HG03103 (cell line): ENCODE measurements around the gene SDK1.

ENCODE experiments used
- ATAC-seq: cut with Tn5 transposase; IDR thresholded peaks from one replicate; pipeline ENCODE4 v1.9.1; 2021; ENCODE audit warnings: low read depth; ENCODE audit not compliant: unreplicated experiment

Gene SDK1

DNA sequence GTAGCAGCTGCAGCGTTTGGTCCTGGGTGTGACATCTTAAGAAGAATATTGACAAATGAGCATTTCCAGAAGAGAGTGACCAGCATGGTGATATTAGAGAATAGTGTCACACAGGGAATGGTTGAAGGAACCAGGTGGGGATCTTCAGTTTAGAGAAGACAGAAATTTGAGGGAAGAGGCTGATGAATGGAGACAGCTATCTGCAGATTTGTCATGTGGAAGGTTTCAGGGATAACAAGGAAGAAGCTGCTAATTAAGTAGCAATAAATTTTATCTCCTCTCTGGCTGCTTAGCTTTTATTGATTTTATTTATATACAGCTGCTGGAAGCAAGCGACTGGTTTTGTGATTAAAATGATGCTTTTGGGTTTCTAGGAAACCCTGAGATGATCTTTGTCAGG is 26.0 kb downstream of the SDK1 start:
- ATAC-seq: no peak

GRCh38 chr7:3327655-3328054 is 26.6 kb downstream of the SDK1 start:
- no peak for ATAC-seq

- no peak for ATAC-seq
These were observed 31.3 kb downstream of the SDK1 start for GRCh38 chr7:3332308-3332707.

- ATAC-seq: no peak
These were observed 32.8 kb downstream of the SDK1 start for GRCh38 chr7:3333861-3334260.

GRCh38 chr7:3336042-3336665 is 35.1 kb downstream of the SDK1 start:
- ATAC-seq: no peak

DNA sequence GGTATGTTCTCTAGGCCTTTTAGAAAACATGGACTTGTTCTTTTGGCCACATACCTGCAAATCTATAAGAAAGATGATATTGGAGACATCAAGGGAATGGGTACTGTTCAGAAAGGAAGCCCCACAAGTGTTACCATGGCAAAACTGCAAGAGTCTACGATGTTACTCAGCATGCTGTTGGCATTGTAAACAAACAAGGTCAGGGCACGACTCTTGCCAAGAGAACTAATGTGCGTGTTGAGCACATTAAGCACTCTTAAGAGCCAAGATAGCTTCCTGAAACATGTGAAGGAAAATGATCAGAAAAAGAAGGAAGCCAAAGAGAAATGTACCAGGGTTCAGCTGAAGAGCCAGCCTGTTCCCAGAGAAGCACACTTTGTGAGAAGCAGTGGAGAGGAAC is 37.1 kb downstream of the SDK1 start:
- no peak for ATAC-seq

DNA sequence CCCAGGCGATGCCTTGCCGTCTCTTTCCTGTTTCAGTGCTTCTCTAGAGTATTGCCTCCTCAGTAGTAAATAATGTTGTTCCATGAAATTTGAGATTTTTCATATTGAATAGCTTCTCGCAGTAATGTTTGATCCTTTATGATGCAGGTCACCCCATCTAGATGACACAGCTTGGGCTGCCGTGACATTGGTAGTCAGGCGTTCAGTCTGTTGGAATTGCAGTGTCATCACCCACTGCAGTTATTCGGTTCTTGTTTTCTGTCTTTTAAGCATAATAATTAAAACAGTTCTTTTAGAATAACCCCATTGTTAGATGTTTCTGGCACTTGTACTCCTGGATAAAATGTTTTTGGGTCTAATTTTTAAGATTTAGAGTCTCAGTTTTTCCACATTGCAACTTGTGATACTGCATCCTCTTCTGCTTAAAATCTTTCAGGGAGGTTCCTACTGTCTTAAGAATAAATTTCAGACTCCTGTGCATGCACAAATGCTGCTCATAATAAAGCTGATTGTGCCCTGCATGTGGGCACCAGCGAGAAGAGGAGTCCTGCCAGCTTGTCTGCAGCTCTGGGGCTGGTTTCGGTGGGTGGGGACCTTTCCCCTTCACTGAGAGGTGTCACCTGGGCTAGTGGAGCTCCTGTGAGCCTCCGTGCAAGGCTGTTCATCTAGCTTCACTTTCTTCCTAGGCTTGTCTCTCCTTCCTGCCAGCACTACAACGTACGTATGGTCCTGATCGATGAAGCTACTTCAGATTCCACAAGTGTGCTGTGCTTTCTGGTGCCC is 44.8 kb downstream of the SDK1 start:
- ATAC-seq: no peak

DNA sequence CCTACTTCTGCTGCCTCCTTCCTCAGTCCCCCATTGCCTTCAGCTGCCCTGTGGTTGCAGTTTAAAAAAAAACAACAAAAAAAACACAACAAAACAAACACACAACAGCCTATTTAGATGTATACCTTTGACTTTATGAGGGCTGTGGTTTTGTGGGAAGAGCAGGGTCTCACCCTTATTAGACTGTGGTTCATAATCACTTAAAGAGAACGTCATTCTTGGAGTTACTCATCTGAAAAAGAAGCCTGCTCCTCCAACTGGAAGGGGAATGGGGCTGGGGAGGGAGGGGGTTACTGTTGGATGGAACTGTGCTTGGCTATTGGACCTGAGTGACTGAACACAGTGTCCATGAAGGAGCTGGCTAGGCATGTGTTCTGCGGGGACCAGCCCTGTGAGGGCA is 48.1 kb downstream of the SDK1 start:
- ATAC-seq: no peak

- ATAC-seq: no peak
These were observed 55.1 kb downstream of the SDK1 start for GRCh38 chr7:3356173-3356572.

DNA sequence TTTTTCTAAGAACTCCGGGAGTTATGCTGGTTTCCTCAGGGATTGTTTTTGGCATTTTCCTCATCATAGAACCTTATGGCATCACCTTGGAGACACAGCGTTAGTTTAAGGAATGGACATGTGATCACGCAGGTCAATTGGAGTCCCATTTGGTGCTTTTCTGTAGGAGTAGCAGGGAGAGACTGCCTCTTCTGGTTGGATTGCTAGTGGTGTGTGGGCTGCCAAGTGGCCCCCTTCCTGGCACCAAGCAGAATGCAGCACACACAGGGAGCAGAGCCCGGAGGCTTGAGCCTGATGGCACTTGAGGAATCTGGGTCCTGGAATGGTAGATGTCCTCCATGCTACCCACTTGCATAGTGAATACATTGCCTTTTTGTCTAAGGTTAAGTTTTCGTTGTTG is 57.9 kb downstream of the SDK1 start:
- no peak for ATAC-seq

GRCh38 chr7:3367261-3367660 is 66.2 kb downstream of the SDK1 start:
- ATAC-seq: no peak

- no peak for ATAC-seq
These were observed 69.2 kb downstream of the SDK1 start for GRCh38 chr7:3370068-3370830.

DNA sequence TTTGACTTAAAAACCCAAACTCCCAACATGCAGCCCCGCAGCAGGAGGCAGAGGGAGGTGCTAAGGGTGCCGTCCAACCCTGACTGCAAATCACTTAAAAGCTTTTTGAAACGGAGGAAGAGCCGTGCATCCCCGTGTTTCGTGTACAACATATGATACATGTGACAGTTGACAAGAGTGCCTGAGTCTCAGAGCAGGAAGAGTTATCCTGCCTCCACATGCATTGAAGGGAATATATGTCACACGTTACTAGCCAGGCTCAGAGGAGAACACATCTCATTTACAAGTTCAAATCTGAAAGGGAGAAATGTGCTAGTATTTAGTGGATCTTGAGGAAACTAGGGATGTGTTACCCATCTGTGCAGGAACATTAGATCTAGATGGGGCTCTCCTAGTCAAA is 69.9 kb downstream of the SDK1 start:
- ATAC-seq: no peak

- ATAC-seq: no peak
These were observed 70.5 kb downstream of the SDK1 start for GRCh38 chr7:3371601-3372000.

DNA sequence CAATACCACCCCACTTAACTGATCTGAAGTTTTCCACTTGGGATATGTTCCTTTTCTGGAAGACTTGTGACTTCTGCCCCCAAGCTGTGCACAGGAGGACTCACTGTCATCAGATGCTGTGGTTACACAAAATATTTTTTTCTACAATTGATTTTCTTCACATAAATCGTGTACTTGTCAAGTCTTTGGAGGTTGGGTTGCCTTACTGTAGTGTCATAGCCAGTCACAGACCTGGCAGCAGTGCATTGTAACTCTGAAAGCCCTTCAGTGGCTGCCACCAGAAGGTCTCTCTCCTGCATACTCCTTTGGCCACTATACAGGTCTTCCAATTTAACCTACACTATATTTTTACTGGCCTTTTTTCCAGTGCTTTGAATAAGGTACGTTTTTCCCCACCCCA is 73.2 kb downstream of the SDK1 start:
- ATAC-seq: no peak

DNA sequence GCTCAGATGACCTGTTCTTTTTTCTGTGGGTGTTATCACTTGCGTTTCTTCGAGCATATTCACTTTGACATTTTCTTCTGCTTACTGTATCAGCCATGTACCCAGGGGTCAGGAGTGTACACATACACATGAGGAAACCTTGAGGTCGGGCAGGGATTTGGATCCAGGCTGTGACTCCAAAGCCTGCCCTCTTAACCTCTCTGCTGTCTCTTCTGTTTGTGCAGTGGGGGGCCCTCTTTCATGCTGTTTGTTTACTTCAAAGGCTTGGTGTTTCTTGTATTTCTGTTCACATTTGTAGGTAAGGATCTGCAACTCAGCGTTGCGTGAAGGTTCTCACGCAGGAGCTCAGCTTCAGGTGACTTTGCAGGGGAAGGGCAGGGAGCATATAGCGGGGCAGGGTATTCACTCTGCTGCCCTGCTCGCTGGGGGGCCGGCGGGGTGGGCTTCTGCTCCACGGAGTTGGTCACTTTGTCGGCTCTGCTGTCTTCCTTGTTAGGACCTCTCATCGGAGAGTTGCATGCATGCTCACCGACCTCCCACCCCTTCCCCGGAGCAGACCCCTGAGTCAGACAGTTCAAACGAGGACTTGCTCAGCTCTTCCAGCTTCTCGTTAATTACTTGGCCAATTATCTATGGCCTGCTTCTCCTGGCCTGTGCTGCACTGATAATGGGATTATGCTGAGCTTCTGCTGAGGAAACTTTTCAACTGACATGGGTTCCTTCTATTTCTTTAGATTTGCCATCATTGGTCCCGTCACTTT is 77.5 kb downstream of the SDK1 start:
- ATAC-seq: no peak

GRCh38 chr7:3380034-3380433 is 79.0 kb downstream of the SDK1 start:
- ATAC-seq: no peak

DNA sequence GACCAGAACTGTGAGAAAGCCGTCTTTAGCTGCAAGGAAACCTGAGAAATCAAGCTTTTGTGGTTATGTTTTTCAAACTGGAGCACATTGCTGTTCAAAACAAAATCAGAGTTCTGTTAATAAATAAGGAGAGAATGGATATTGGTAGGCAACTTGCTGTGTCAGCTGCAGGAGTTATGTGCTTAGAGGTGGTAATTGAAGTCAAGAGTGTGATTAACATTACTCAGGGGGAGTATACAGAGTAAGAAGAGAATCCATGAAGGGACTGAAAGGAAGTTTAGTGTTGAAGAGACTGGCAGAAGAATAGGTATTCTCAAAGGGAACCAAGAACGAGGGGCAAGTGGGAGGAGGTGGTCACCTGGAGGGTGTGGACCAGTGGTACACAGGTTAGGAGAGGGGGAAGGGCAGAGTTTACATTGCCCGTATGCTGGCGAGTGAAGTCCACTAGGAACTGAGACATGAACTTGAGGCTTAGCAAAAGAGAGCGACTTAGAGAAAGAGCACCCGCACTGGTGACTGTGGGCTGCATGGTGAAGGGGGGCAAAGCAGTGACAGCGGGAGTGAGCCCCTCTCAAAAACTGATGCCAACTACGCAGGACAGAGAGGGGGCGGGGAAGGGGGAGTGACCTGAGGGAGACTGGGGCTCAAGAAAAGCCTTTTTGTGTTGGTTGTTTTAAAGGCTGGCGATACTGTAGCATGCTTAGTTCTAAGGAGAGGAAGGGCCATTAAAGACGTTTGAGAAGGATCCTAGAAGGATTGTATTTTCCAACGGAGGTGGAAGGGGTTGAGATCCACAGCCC is 80.0 kb downstream of the SDK1 start:
- no peak for ATAC-seq

DNA sequence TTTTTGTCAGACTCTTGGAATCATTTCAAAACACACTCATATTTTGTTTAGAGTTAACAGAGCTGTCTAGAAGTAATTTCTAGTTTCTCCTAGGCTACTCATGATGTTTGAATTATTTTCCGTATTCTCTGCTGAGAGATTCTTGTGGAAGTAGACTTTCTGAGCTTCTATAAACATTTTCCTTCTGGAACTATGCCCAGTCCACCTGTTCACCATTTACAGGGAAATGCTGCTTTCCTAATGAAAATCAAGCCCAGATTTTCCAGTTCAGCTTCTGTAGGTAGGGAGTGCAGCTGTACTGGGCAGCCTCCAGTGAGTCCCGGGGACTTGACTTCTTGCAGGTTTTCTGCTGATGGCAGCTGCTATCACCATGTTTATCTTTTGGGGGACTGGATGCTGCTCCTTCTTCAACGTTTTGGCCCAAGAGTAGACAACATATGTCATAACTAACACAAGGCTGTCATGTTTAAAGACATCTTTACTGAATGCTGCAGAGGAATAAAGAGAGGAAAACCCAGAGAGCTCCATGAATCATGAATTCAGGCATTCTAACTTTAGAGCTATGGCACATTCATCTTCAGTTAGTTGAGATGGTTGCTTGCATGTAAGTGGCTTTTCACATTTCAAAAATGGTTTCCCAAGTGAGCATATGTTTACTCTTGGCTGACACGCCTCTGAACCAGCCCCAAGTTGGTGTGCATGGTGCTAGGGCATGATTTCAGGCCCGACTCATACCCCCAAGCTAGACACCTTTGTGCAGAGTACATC is 85.6 kb downstream of the SDK1 start:
- no peak for ATAC-seq
